Ectodermal cell (in vitro differentiated cells): ENCODE measurements around the gene IFI30.

Experiments used
- H3K27ac ChIP-seq: 2 replicates; pipeline ENCODE4 v1.7.0; 2013; ENCODE audit warnings: mild to moderate bottlenecking, low read depth, low read length; ENCODE audit not compliant: insufficient read depth, poor library complexity, severe bottlenecking
- H3K27me3 ChIP-seq: 2 replicates; pipeline ENCODE4 v1.7.0; 2013; ENCODE audit warnings: mild to moderate bottlenecking, low read length; ENCODE audit not compliant: insufficient read depth, control insufficient read depth, poor library complexity, severe bottlenecking
- H3K36me3 ChIP-seq: one replicate; pipeline ENCODE4 v1.7.0; 2013; ENCODE audit warnings: low read length; ENCODE audit not compliant: control insufficient read depth, insufficient read depth
- H3K4me1 ChIP-seq: one replicate; pipeline ENCODE4 v1.7.0; 2013; ENCODE audit warnings: low read length; ENCODE audit not compliant: control insufficient read depth, insufficient read depth
- H3K4me3 ChIP-seq: 2 replicates; pipeline ENCODE4 v1.7.0; 2013; ENCODE audit warnings: low read depth, low read length, control low read depth; ENCODE audit not compliant: insufficient read depth
- H3K9me3 ChIP-seq: 2 replicates; pipeline ENCODE4 v1.7.0; 2013; ENCODE audit warnings: mild to moderate bottlenecking, low read length, moderate library complexity; ENCODE audit not compliant: control insufficient read depth
- WGBS, 2 experiments: methylation state at CpG; one replicate each; pipeline ENCODE4 v1.1.7; 2013; ENCODE audit warnings: missing lambda C conversion rate in 2 of 2; 5-methylcytosine and 5-hydroxymethylcytosine counted together

The IFI30 gene

GRCh38 chr19:18159810-18160209, 13.8 kb upstream of the IFI30 start:
- peaks cover 21% of the 10 kb centered on the region for H3K36me3 ChIP-seq
- H3K4me3 ChIP-seq = no peak overlapping the region
- no peaks in the 10 kb centered on the region for H3K27me3 ChIP-seq
- H3K27ac ChIP-seq = no peak overlapping the region
- H3K4me1 ChIP-seq = peaks cover 14% of the 10 kb centered on the region
- no peaks in the 10 kb centered on the region for H3K9me3 ChIP-seq
- WGBS, 2 experiments = 94 to 95% methylated on average over 10 of the region's 10 CpGs

- Histone ChIP-seq H3K4me1 (peaks cover 14% of the 10 kb centered on the region), H3K4me3 (no peak overlapping the region), H3K36me3 (peaks cover 24% of the 10 kb centered on the region), H3K27me3 (no peaks in the 10 kb centered on the region), H3K9me3 (no peaks in the 10 kb centered on the region), H3K27ac (no peak overlapping the region)
- WGBS, 2 experiments = 93 to 94% methylated on average over 13 of the region's 13 CpGs
These were observed 13.1 kb upstream of the IFI30 start for GRCh38 chr19:18160493-18160970.

GRCh38 chr19:18160971-18161635, 12.5 kb upstream of the IFI30 start:
- no peak overlapping the region for H3K4me3 ChIP-seq
- 19% methylated on average over 66 of the region's 66 CpGs for WGBS, 2 experiments

GRCh38 chr19:18161636-18162002, 12.0 kb upstream of the IFI30 start:
- Histone ChIP-seq H3K27ac (no peak overlapping the region), H3K27me3 (no peaks in the 10 kb centered on the region), H3K9me3 (no peaks in the 10 kb centered on the region), H3K36me3 (peaks cover 32% of the 10 kb centered on the region), H3K4me1 (peaks cover 14% of the 10 kb centered on the region), H3K4me3 (no peak overlapping the region)
- 77 to 80% methylated on average over 19 of the region's 19 CpGs for WGBS, 2 experiments

More at GRCh38 chr19:18160971-18161635, 12.5 kb upstream of the IFI30 start:
- H3K4me1 ChIP-seq = peaks cover 14% of the 10 kb centered on the region
- no peaks in the 10 kb centered on the region for H3K27me3 ChIP-seq
- no peak overlapping the region for H3K27ac ChIP-seq
- peaks cover 30% of the 10 kb centered on the region for H3K36me3 ChIP-seq
- no peaks in the 10 kb centered on the region for H3K9me3 ChIP-seq

GRCh38 chr19:18164072-18164471, 9.5 kb upstream of the IFI30 start:
- 94 to 98% methylated on average over 7 of the region's 7 CpGs for WGBS, 2 experiments
- H3K4me3 ChIP-seq = no peak overlapping the region
- no peak overlapping the region for H3K27ac ChIP-seq
- H3K27me3 ChIP-seq = no peaks in the 10 kb centered on the region
- peaks cover 48% of the 10 kb centered on the region for H3K36me3 ChIP-seq
- no peaks in the 10 kb centered on the region for H3K9me3 ChIP-seq
- H3K4me1 ChIP-seq = peaks cover 5% of the 10 kb centered on the region

DNA sequence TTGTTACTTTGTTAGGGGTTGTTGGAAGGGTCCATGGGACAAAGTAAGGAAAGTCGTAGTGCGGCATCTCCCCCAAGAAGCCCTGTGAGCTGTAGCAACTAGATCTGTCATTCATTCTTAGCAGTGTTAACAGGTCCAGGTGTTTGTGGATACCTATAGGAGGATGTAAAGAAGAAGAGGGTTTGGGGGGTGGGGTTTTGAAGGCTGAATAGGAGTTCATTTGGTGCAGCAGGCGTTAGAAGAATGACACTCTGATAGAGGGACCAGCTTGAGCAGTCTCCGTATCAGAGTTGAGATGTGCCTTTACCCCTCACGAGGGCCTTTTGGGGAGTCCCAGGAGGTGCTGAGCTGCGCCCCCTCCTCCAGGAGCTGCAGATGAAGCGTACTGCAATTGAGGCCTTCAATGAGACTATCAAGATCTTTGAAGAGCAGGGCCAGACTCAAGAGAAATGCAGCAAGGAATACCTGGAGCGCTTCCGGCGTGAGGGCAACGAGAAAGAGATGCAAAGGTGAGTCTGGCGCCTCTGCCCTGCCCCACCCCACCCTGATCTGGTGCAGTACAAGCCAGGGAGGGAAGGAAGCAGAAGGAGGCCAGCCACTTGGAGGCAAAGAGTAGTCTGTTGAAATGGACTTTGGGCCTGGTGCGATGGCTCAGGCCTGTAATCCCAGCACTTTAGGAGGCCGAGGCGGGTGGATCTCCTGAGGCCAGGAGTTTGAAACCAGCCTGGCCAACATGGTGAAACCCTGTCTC, 7.6 kb upstream of the IFI30 start:
- no peak overlapping the region for H3K27ac ChIP-seq
- no peaks in the 10 kb centered on the region for H3K9me3 ChIP-seq
- no peak overlapping the region for H3K4me3 ChIP-seq
- H3K36me3 ChIP-seq = peaks cover 54% of the 10 kb centered on the region
- H3K27me3 ChIP-seq = no peaks in the 10 kb centered on the region
- 95 to 97% methylated on average over 15 of the region's 15 CpGs for WGBS, 2 experiments
- H3K4me1 ChIP-seq = peaks cover 5% of the 10 kb centered on the region

DNA sequence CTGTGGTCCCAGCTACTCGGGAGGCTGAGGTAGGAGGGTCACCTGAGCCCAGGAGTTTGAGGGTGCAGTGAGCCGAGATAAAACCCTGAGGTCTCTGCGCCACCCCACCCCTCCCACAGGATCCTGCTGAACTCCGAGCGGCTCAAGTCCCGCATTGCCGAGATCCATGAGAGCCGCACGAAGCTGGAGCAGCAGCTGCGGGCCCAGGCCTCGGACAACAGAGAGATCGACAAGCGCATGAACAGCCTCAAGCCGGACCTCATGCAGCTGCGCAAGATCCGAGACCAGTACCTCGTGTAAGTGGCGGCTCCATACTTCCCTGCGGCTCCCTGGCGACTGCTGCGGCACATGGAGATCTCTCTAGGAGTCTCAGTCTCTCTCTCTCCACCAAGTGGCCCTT, 6.6 kb upstream of the IFI30 start:
- Histone ChIP-seq H3K9me3 (no peaks in the 10 kb centered on the region), H3K4me1 (no peaks in the 10 kb centered on the region), H3K27ac (no peak overlapping the region), H3K27me3 (no peaks in the 10 kb centered on the region), H3K36me3 (peaks cover 49% of the 10 kb centered on the region), H3K4me3 (no peak overlapping the region)
- WGBS, 2 experiments = 94 to 95% methylated on average over 21 of the region's 21 CpGs

DNA sequence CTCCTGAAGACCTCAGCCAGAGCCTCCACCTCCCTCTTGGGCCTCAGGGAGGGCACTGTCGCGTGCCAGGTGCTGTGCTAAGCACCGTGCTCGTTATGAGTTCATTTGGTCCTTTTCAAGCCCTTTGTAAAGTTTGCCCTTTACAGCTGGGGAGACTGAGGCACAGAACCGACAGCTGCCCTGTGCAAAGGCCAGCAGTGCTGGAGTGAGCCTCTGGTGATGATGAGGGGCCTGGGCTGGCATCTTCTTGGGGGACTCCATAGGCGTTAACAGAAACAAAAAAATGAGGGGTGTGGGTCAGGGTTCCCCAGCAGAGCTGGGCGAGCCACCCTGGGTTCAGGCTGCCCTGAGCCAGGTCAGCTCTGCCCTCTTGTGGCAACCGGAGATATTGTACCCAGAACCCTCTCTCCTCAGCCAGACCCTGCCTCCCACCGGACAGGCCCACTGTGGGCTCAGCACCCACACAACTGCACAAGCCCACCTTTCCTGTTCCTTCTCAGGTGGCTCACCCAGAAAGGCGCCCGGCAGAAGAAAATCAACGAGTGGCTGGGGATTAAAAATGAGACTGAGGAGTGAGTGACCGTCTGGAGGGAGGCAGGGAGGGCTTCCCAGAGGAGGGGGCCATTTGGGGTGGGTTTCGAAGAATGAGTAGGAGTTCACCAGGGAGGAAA, 5.5 kb upstream of the IFI30 start:
- WGBS, 2 experiments = 77 to 79% methylated on average over 14 of the region's 14 CpGs
- H3K27ac ChIP-seq = no peak overlapping the region
- peaks cover under 1% of the 10 kb centered on the region for H3K27me3 ChIP-seq
- H3K36me3 ChIP-seq = peaks cover 40% of the 10 kb centered on the region
- no peaks in the 10 kb centered on the region for H3K4me1 ChIP-seq
- H3K4me3 ChIP-seq = no peak overlapping the region
- H3K9me3 ChIP-seq = no peaks in the 10 kb centered on the region

DNA sequence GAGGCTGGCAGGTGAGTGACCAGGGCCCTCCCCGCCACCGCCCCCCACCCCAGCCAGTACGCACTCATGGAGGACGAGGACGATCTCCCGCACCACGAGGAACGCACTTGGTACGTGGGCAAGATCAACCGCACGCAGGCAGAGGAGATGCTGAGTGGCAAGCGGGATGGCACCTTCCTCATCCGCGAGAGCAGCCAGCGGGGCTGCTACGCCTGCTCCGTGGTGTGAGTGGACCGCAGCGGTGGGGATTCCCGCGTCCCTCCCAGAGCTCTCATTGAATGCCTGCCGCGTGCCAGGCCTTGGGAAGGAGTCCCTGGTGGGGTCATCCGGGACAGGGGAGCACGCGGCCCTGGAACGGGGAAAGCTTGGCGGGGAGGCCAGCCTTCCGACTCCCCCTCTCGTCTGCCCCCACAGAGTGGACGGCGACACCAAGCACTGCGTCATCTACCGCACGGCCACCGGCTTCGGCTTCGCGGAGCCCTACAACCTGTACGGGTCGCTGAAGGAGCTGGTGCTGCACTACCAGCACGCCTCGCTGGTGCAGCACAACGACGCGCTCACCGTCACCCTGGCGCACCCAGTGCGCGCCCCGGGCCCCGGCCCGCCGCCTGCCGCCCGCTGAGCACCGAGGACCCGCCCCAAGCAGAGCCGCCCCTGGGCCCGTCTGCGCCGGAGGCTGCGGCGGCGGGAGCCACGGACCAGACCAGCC, 4.8 kb upstream of the IFI30 start:
- H3K4me3 ChIP-seq = no peak overlapping the region
- peaks cover 2% of the 10 kb centered on the region for H3K4me1 ChIP-seq
- H3K27me3 ChIP-seq = peaks cover 8% of the 10 kb centered on the region
- no peak overlapping the region for H3K27ac ChIP-seq
- H3K9me3 ChIP-seq = no peaks in the 10 kb centered on the region
- H3K36me3 ChIP-seq = peaks cover 33% of the 10 kb centered on the region
- 96 to 97% methylated on average over 66 of the region's 66 CpGs for WGBS, 2 experiments
